Astrocyte of the spinal cord (primary cell): ENCODE measurements around the gene BTG2.

Experiments
- DNase-seq: peaks from one replicate; pipeline ENCODE4 v3.0.0; 2011; ENCODE audit warnings: low read depth, low spot score
- H3K4me3 ChIP-seq: 2 replicates; pipeline ENCODE4 v1.5.1; 2011; ENCODE audit warnings: low read depth, mild to moderate bottlenecking, low read length, moderate library complexity
- CTCF ChIP-seq: IDR thresholded peaks from 2 replicates; pipeline ENCODE4 v1.5.1; 2012; ENCODE audit warnings: low read depth, mild to moderate bottlenecking, low read length, inconsistent platforms
- in situ Hi-C: cut with HindIII; loops from 2 replicates; pipeline ENCODE4 v1.10.0; 2017; ENCODE audit warnings: low sequenced_read_pairs

The BTG2 gene

DNA sequence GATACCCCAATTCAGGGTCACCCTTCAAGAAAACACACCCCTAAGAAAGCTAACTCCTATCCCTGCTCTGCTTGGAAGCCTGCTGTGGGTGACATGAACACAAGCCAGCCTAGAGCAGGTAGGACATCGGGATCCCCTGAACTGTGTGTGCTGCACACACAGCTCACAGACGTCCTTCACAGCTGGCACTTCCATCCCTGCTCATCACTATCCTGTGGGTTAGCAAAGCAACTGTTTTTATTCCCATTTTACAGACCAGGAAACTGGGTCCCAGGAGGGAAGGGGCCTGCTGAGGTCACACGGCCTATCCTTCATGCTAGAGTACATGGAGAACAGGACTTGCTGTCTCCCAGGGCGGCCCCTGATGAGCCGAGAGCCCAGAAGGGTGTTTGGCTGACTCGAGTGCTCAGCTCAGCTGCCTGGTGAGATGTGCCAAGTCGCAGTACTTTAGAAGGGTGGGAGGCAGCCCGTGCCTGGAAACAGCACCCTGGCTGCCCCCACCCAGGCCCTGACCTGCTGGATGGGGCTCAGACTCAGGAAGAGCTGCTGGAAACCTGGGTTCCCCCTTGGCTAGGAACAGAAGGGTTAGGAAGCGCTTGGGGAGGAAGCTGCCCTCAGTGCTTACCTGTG, 28.3 kb upstream of the BTG2 start:
- in situ Hi-C loops, result no loop called here
- no peak for DNase-seq
- no peak overlapping the region for H3K4me3 ChIP-seq
- TF ChIP-seq CTCF, result no peak

DNA sequence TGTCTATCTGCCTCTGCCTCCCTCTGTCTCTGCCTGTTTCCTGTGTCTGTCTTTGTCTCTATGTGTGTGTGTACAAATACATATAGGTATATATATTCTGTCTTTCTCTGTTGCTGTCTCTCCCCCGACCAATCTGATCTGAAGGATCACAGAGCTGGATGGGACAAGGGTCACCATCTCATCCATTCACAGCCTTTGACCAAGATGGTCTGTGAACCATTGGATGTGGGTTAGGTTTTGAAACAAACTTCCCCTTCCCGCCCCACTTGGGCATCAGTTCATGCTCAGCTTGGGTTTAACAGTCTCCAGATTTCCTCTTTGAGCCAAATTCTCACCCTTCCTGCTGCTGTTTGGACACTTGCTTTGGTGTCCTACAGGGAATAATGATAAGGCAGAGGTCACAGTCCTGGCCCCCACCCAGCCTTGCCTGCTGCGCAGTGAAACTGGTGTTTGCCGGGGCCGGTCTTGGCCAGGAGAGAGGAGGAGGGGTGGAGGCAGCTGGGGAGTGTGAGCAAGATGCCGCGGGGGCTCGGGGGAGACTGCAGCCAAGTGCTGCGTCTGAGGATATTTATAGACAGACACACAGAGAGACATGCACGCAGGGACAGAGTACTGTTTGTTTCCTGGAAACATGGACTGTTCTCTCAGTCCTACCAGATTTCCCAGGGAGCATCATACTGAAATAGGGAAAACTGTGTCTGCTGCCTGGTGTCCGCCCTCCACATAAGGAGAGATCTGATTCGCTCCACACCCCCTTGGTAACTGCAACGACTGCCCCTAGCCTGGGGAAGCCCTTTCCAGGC, 27.0 kb upstream of the BTG2 start:
- peak; percentile 68 for DNase-seq

DNA sequence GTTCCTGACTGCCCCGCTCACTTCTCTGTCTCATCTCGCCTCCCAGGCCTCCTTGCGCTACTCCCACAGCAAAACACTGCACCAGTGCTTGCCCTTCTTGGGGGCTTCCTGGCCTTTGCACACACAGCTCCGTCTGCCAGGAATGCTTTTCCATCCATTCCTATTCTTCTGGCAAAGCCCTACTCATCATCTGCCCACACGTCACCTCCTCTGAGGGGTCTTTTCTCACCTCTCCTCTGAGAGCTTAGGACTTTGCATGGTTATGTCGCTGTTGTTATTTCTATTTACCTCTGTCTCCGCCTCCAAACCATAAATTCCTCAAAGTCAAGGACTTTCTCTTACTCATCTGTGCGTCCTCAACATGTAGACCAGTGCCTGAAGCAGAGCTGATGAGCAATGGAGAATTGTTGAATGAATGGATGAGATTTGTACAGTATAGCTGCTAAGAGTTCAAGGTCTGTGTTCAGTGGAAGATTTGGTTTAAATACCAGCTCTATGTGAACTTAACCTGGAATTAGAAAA, 26.4 kb upstream of the BTG2 start:
- no peak for TF ChIP-seq CTCF
- no peak for DNase-seq
- in situ Hi-C loops, result no loop called here
- no peak overlapping the region for H3K4me3 ChIP-seq

More for the DNA sequence above, 27.0 kb upstream of the BTG2 start:
- in situ Hi-C loops, result no loop called here
- TF ChIP-seq CTCF, result no peak
- H3K4me3 ChIP-seq, result no peak overlapping the region

- in situ Hi-C loops, result no loop called here
- no peak overlapping the region for H3K4me3 ChIP-seq
- no peak for TF ChIP-seq CTCF
- no peak for DNase-seq
Observed at GRCh38 chr1:203280061-203280460, 25.3 kb upstream of the BTG2 start.

DNA sequence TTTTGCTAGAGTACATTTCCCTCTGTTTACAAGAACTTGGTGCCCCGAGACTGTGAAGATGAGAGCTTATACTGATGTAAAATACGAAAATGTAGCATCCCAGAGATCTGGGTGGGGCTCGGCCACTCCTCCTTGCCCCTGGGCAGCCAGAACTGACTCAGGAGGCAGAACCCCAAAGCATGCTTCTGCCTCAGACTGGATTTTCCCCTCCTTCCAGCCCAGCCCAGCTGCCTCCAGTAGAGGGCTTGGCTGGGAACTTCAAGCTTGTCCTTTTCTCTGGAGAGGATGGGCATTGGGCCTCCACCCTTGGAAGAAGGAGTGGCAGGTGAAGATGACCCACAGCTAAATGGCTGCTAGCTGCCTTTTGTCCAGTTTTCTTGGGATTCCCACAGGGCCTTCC, 24.3 kb upstream of the BTG2 start:
- TF ChIP-seq CTCF, result peak; percentile 6
- DNase-seq, result no peak
- no peak overlapping the region for H3K4me3 ChIP-seq
- in situ Hi-C loops, result no loop called here

- no peak for DNase-seq
- H3K4me3 ChIP-seq, result no peak overlapping the region
- no peak for TF ChIP-seq CTCF
- in situ Hi-C loops, result no loop called here
Observed at GRCh38 chr1:203281851-203282661, 23.3 kb upstream of the BTG2 start.
